Activated CD8-positive, alpha-beta T cell treated with anti-CD3 and anti-CD28 coated beads for 36 hours (primary cell): ENCODE measurements around the gene ATF7. TPM values are rescaled to one million over a fixed set of nuclear protein-coding genes. Genes with fewer than 3 reads are reported as not detected.
"Not testable (repeated sequence)": the region's sequence is repeated elsewhere in the genome, so short reads cannot be mapped to it uniquely, and the experiment has no call there.

ENCODE experiments used
- ATAC-seq: fragments of 200-7000 bp; cut with Tn5 transposase; one replicate; pipeline ENCODE4 v1.10.0; 2021; ENCODE audit warnings: mild to moderate bottlenecking, moderate library complexity
- CTCF ChIA-PET: fragments of 350-600 bp; sonication (Branson Sonifier 250); formaldehyde crosslinking; loops from one replicate; lab custom pipeline; 2021; ENCODE audit warnings: antibody characterized with exemption; lab: Charles Lee
- POLR2A ChIA-PET: fragments of 350-600 bp; sonication (Branson Sonifier 250); formaldehyde crosslinking; loops from one replicate; lab custom pipeline; 2021; ENCODE audit warnings: antibody characterized with exemption; lab: Charles Lee
- DNase-seq: peaks from one replicate; pipeline ENCODE4 v3.0.0-alpha.2; 2020
- H3K27ac Mint-ChIP-seq: one replicate; pipeline ENCODE4 v1.8.0; 2021; ENCODE audit warnings: mild to moderate bottlenecking, mixed read lengths
- H3K27me3 Mint-ChIP-seq: one replicate; pipeline ENCODE4 v1.8.0; 2021; ENCODE audit warnings: mixed read lengths
- H3K36me3 Mint-ChIP-seq: one replicate; pipeline ENCODE4 v1.8.0; 2021; ENCODE audit warnings: low read depth, mixed read lengths
- H3K4me1 Mint-ChIP-seq: one replicate; pipeline ENCODE4 v1.8.0; 2021; ENCODE audit warnings: low read depth, mixed read lengths
- H3K4me3 Mint-ChIP-seq: one replicate; pipeline ENCODE4 v1.8.0; 2021; ENCODE audit warnings: mild to moderate bottlenecking, moderate library complexity, mixed read lengths
- H3K9me3 Mint-ChIP-seq: one replicate; pipeline ENCODE4 v1.8.0; 2021; ENCODE audit warnings: mixed read lengths
- intact Hi-C: fragments of 100-400 bp; cut with micrococcal nuclease; formaldehyde crosslinking; loops from one replicate; pipeline ENCODE4 v1.10.0; 2022
- total RNA-seq, 2 experiments: library from RNA; stranded (reverse); gene quantifications; one replicate each; pipeline ENCODE4 v1.2.3, GENCODE V29; 2021
- TF ChIP-seq, protein P1 (sequence below): fragments of 200-600 bp; IDR thresholded peaks from one replicate; pipeline ENCODE4 v1.8.0; 2022; ENCODE audit warnings: antibody characterized with exemption, mild to moderate bottlenecking

ATF7 gene
- total RNA-seq, 2 experiments from 2014 or later = 22.0 to 22.6 TPM

GRCh38 chr12:53645165-53645564 is 19.0 kb upstream of the ATF7 start:
- ChIA-PET CTCF (no interaction called here), POLR2A (no interaction called here)
- TF ChIP-seq, protein P1, sequence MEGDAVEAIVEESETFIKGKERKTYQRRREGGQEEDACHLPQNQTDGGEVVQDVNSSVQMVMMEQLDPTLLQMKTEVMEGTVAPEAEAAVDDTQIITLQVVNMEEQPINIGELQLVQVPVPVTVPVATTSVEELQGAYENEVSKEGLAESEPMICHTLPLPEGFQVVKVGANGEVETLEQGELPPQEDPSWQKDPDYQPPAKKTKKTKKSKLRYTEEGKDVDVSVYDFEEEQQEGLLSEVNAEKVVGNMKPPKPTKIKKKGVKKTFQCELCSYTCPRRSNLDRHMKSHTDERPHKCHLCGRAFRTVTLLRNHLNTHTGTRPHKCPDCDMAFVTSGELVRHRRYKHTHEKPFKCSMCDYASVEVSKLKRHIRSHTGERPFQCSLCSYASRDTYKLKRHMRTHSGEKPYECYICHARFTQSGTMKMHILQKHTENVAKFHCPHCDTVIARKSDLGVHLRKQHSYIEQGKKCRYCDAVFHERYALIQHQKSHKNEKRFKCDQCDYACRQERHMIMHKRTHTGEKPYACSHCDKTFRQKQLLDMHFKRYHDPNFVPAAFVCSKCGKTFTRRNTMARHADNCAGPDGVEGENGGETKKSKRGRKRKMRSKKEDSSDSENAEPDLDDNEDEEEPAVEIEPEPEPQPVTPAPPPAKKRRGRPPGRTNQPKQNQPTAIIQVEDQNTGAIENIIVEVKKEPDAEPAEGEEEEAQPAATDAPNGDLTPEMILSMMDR = no peak
- H3K36me3 Mint-ChIP-seq = no peaks in the 10 kb centered on the region
- DNase-seq (no peak), ATAC-seq (no peak)
- H3K4me3 Mint-ChIP-seq = no peak overlapping the region
- no peaks in the 10 kb centered on the region for H3K4me1 Mint-ChIP-seq
- no peak overlapping the region for H3K27ac Mint-ChIP-seq
- peaks cover 1% of the 10 kb centered on the region for H3K9me3 Mint-ChIP-seq
- no peaks in the 10 kb centered on the region for H3K27me3 Mint-ChIP-seq
- intact Hi-C loops = no loop called here

DNA sequence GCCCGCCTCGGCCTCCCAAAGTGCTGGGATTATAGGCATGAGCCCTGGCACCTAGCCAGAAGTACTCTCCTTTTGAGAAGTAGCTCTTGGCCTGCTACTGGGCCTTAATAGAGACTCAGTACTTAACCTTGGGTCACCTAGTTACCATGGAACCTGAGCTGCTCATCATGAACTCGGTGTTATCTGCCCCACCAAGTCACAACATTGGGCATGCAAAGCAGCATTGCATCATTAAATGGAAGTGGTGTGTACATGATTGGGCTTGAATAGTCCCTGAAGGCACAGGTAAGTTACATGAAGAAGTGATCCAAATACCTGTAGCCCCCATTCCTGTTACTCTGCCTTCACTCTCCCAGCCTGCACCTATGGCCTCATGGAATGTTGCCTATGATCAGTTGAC is 18.0 kb upstream of the ATF7 start:
- Mint-ChIP-seq H3K27me3 (no peaks in the 10 kb centered on the region), H3K36me3 (no peaks in the 10 kb centered on the region), H3K4me1 (no peaks in the 10 kb centered on the region), H3K9me3 (peaks cover 1% of the 10 kb centered on the region), H3K27ac (no peak overlapping the region), H3K4me3 (no peak overlapping the region)
- ChIA-PET CTCF (interaction anchor here (1.4 kb wide), 1 partner anchor 101 kb away, joined by 4 read pairs; no protein-coding TSS in a partner anchor), POLR2A (no interaction called here)
- TF ChIP-seq, protein P1 = no peak
- DNase-seq = no peak
- ATAC-seq = no peak
- intact Hi-C loops = no loop called here

GRCh38 chr12:53643232-53643979 is 17.2 kb upstream of the ATF7 start:
- Mint-ChIP-seq H3K4me1 (no peaks in the 10 kb centered on the region), H3K36me3 (no peaks in the 10 kb centered on the region), H3K27ac (no peak overlapping the region), H3K4me3 (no peak overlapping the region), H3K27me3 (no peaks in the 10 kb centered on the region), H3K9me3 (peaks cover 1% of the 10 kb centered on the region)
- DNase-seq (no peak), ATAC-seq (no peak)
- ChIA-PET CTCF (interaction anchor here (1.4 kb wide), 1 partner anchor 100 kb away, joined by 4 read pairs; no protein-coding TSS in a partner anchor), POLR2A (no interaction called here)
- intact Hi-C loops = no loop called here
- TF ChIP-seq, protein P1 = no peak

GRCh38 chr12:53638057-53638456 is 11.9 kb upstream of the ATF7 start:
- ATAC-seq = no peak
- Mint-ChIP-seq H3K27ac (no peak overlapping the region), H3K4me1 (no peaks in the 10 kb centered on the region), H3K9me3 (no peaks in the 10 kb centered on the region), H3K4me3 (no peak overlapping the region), H3K27me3 (no peaks in the 10 kb centered on the region), H3K36me3 (no peaks in the 10 kb centered on the region)
- intact Hi-C loops = no loop called here
- ChIA-PET CTCF (interaction anchor here (1.2 kb wide), 1 partner anchor 13 kb away, joined by 3 read pairs; no protein-coding TSS in a partner anchor), POLR2A (interaction anchor here (0.6 kb wide), 1 partner anchor 81 kb away, joined by 3 read pairs; no protein-coding TSS in a partner anchor)
- no peak for DNase-seq
- TF ChIP-seq, protein P1 = no peak

DNA sequence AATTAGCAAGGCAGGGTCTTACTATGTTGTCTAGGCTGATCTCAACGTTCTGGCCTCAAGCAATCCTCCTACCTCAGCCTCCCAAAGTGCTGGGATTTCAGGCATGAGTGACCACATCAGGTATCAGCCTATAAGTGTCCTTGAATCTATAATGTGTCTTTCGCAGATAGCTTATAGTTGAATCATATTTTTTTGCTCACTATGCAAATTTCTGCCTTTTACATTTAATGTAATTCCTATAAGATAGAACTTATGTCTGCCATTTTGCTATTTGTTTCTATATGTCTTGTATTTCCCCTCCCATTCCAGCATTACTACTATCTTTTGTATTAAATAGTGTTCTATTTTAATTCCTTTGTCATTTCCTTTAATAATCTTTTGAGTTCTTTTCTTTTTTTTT is 10.5 kb upstream of the ATF7 start:
- ATAC-seq (no peak), DNase-seq (no peak)
- Mint-ChIP-seq H3K4me1 (no peaks in the 10 kb centered on the region), H3K36me3 (no peaks in the 10 kb centered on the region), H3K27ac (no peak overlapping the region), H3K4me3 (no peak overlapping the region), H3K27me3 (no peaks in the 10 kb centered on the region), H3K9me3 (no peaks in the 10 kb centered on the region)
- intact Hi-C loops = no loop called here
- TF ChIP-seq, protein P1 = no peak
- CTCF ChIA-PET = interaction anchor here (2.4 kb wide), 1 partner anchor 93 kb away, joined by 6 read pairs; no protein-coding TSS in a partner anchor
- POLR2A ChIA-PET = no interaction called here

- H3K27ac Mint-ChIP-seq, H3K4me1 Mint-ChIP-seq, intact Hi-C loops, H3K4me3 Mint-ChIP-seq, DNase-seq, H3K9me3 Mint-ChIP-seq, H3K27me3 Mint-ChIP-seq, H3K36me3 Mint-ChIP-seq, ATAC-seq, POLR2A ChIA-PET: not testable (repeated sequence)
- CTCF ChIA-PET = interaction anchor here (1.3 to 2.4 kb wide), 3 partner anchors 19 to 92 kb away, joined by 3 to 6 read pairs (median 3); no protein-coding TSS in a partner anchor
Measured at GRCh38 chr12:53635708-53636107, 9.5 kb upstream of the ATF7 start.
